Esophagus squamous epithelium (tissue), 5 donors: Measurements from ENCODE around the gene RFTN2. TPM values are rescaled to one million over a fixed set of nuclear protein-coding genes. Genes with fewer than 3 reads are reported as not detected.
A peak's percentile ranks its signal among the peaks of the same experiment; 100 is the strongest.
"Not testable (repeated sequence)": the region's sequence is repeated elsewhere in the genome, so short reads cannot be mapped to it uniquely, and the experiment has no call there.

Experiments used
- DNase-seq: peaks from one replicate; lab custom pipeline; 2025; lab: John Stamatoyannopoulos, UW
- H3K27ac ChIP-seq, 4 donors: fragments of 200-600 bp; sonication (generic); one replicate each; pipeline ENCODE4 v1.5.1; 2016 to 2019; ENCODE audit warnings: mild to moderate bottlenecking in 1 of 4
- H3K27me3 ChIP-seq, 4 donors: fragments of 200-600 bp; sonication (generic); 1 replicate in 3 of 4; 2 replicates in 1 of 4; pipeline versions ENCODE4 v1.5.1 to v1.6.0; 2017 to 2021; ENCODE audit warnings: antibody characterized with exemption in 1 of 4
- H3K36me3 ChIP-seq, 3 donors: fragments of 200-600 bp; sonication (generic); one replicate each; pipeline ENCODE4 v1.5.1; 2016 to 2019
- H3K4me1 ChIP-seq, 3 donors: fragments of 200-600 bp; sonication (generic); one replicate each; pipeline ENCODE4 v1.5.1; 2017 to 2019
- H3K4me3 ChIP-seq, 4 donors: fragments of 200-600 bp; sonication (generic); 1 replicate in 3 of 4; 2 replicates in 1 of 4; pipeline ENCODE4 v1.5.1; 2016 to 2019; ENCODE audit warnings: mild to moderate bottlenecking in 2 of 4, moderate library complexity in 1 of 4
- H3K9me3 ChIP-seq, 3 donors: fragments of 200-600 bp; sonication (generic); one replicate each; pipeline ENCODE4 v1.5.1; 2016 to 2019
- POLR2A ChIP-seq, 4 donors: fragments of 450-650 bp; IDR thresholded peaks; one replicate each; pipeline ENCODE4 v1.6.1; 2017; ENCODE audit warnings: antibody characterized with exemption in 4 of 4, mild to moderate bottlenecking in 4 of 4, moderate library complexity in 3 of 4
- WGBS, 2 donors: methylation state at CpG; one replicate each; pipeline ENCODE4 v1.1.5; 2018; 5-methylcytosine and 5-hydroxymethylcytosine counted together
- intact Hi-C: fragments of 100-400 bp; cut with DNase I; formaldehyde crosslinking; loops from one replicate; pipeline ENCODE4 v1.15.0; 2022
- total RNA-seq, 4 donors: library from RNA; depleted of rRNA; stranded (reverse); fragments of >200 nt; gene quantifications; one replicate each; pipeline ENCODE4 v1.1.0, GENCODE V29; 2016
- TF ChIP-seq, protein P1 (sequence below), 6 experiments: fragments of 450-650 bp in 4 of 6; fragments of 200-600 bp in 2 of 6; sonication (generic) in 2 of 6; IDR thresholded peaks; one replicate each; pipeline ENCODE4 v1.5.1; 2016 to 2019; ENCODE audit warnings: antibody characterized with exemption in 6 of 6, mild to moderate bottlenecking in 4 of 6, moderate library complexity in 4 of 6
- donor health status: DM: yes; HTN: yes; CAD: no.

Gene RFTN2
- total RNA-seq, 4 donors from 2014 or later = 1.4 to 7.4 (median 2.7) TPM; not detected in 1

DNA sequence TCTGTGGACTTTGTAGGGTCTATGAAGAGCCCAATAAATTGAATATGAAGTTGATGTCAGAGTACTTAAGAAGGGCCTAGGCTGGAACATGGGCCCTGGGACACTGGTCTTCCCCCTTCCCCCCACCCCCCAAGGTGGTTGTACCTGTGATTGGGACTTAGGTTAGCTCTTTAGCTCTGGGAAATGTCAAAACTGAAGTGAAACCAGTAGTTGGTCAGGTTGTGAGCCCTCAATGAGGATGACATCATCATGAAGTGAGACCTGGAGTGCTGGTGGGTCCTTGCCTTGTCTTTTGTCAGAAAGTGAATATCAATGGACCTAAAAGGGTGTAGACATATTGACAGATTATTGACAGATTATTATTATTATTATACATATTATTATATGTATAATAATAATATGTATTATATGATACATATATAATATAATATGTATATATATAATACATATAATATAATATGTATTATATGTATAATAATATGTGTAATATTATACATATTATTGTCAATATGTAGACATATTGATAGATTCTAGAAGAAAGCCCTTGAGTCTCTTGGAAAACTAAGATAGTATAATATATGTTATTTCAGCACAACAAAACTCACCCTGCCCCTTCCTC lies 35.1 kb upstream of the RFTN2 start:
- H3K27ac ChIP-seq = no peak overlapping the region
- H3K36me3 ChIP-seq = peaks cover 0 to 25% (median 0%) of the 10 kb centered on the region in 3 donors
- no peaks in the 10 kb centered on the region for H3K27me3 ChIP-seq
- TF ChIP-seq, protein P1, sequence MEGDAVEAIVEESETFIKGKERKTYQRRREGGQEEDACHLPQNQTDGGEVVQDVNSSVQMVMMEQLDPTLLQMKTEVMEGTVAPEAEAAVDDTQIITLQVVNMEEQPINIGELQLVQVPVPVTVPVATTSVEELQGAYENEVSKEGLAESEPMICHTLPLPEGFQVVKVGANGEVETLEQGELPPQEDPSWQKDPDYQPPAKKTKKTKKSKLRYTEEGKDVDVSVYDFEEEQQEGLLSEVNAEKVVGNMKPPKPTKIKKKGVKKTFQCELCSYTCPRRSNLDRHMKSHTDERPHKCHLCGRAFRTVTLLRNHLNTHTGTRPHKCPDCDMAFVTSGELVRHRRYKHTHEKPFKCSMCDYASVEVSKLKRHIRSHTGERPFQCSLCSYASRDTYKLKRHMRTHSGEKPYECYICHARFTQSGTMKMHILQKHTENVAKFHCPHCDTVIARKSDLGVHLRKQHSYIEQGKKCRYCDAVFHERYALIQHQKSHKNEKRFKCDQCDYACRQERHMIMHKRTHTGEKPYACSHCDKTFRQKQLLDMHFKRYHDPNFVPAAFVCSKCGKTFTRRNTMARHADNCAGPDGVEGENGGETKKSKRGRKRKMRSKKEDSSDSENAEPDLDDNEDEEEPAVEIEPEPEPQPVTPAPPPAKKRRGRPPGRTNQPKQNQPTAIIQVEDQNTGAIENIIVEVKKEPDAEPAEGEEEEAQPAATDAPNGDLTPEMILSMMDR (IDR thresholded peaks at IDR 0.05) = no peak
- no peak for TF ChIP-seq POLR2A (IDR thresholded peaks at IDR 0.05)
- DNase-seq = no peak
- no peak overlapping the region for H3K4me3 ChIP-seq
- peaks cover 21 to 48% (median 25%) of the 10 kb centered on the region in 3 donors for H3K4me1 ChIP-seq
- H3K9me3 ChIP-seq = no peaks in the 10 kb centered on the region
- intact Hi-C loops = loop anchor here (10.0 kb wide), 1 partner anchor 54 kb away; no protein-coding TSS in a partner anchor

DNA sequence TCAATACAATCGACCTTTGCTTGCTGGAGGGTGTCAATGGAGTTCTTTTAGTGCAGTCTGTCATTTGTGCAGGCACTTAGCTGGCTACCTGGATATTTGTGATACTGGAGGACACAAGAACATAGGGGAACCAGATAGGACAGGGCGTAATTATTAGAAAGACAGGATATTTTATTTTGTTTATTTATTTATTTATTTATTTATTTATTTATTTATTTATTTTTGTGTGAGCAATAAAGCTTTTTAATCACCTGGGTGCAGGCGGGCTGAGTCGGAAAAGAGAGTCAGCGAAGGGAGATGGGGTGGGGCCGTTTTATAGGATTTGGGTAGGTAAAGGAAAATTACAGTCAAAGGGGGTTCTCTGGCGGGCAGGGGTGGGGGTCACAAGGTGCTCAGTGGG lies 33.8 kb upstream of the RFTN2 start:
- not testable (repeated sequence) for H3K9me3 ChIP-seq, H3K4me3 ChIP-seq, DNase-seq, H3K27ac ChIP-seq, H3K27me3 ChIP-seq
- Histone ChIP-seq H3K36me3 (peaks cover 0 to 25% (median 0%) of the 10 kb centered on the region in 3 donors), H3K4me1 (peaks cover 21 to 54% (median 25%) of the 10 kb centered on the region in 3 donors)
- intact Hi-C loops = loop anchor here (10.0 kb wide), 1 partner anchor 194 kb away; the partner anchor contains the start of gene MOB4
- WGBS, 2 donors = 88 to 89% methylated on average over 7 of the region's 7 CpGs

DNA sequence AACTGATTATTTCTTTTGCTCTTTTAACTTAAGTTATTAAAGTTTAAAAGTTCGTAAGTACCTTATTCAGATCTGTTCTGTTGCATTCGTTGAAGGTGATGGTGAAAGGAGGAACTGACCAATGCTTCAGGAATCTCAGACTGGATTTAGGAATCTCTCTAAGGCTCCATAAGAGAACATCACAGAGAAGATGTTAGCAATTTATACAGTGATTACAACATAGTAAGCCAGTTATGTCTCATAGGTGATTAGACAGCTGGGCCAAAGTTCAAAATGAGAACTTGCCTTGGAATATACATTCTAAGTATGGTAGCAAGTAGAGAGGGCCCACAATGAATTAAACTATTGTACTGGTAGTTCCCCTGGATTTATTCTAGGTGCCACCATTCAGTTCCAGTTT lies 32.9 kb upstream of the RFTN2 start:
- no peaks in the 10 kb centered on the region for H3K27me3 ChIP-seq
- H3K36me3 ChIP-seq = peaks cover 0 to 25% (median 0%) of the 10 kb centered on the region in 3 donors
- H3K4me1 ChIP-seq = peaks cover 21 to 54% (median 25%) of the 10 kb centered on the region in 3 donors
- 36 to 44% methylated on average over 2 of the region's 2 CpGs for WGBS, 2 donors
- H3K27ac ChIP-seq = no peak overlapping the region
- H3K4me3 ChIP-seq = no peak overlapping the region
- intact Hi-C loops = loop anchor here (10.0 kb wide), 1 partner anchor 194 kb away; the partner anchor contains the start of gene MOB4
- DNase-seq = no peak
- H3K9me3 ChIP-seq = no peaks in the 10 kb centered on the region
- TF ChIP-seq, protein P1 (IDR thresholded peaks at IDR 0.05) = no peak
- TF ChIP-seq POLR2A (IDR thresholded peaks at IDR 0.05) = no peak

DNA sequence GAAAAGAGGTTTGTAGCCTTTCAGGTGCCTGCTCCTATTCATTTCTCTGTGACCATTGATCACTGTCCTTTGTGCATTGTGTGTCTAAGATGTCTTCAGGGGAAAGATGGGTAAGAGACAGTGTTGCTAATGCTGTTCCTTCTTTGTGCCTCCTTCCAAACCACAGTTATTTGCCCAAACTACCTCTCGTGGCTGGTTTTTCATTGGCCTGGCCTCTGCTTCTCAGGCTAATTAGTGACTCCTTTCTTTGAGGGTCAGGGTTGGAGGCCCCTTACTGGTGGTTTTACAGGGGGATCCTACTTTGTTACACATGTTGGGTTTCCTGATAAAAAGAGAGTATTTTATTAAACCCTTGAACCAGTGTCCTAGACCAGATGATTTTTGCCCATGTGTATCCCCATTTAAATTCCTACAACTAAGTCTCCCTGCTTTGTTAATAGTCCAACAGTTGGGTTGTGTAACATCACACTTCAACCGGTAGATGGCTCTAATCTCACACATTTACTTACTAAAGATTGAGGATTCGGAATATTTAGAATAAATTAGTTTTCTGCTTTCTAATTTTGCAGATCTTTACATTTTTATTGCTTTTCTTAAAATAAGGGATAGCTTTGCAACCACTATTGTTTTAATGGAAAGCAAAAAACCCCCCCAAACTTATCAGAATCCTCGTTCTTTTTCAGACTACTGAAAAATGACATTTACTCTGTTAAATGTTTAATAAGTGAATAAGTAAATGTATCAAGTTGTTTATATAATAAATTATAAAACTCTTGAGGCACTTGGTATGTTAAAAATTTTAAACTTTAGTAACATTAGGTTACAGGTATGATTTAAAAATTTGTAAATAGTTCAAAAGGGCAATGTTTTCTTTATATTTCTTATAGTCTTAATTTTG lies 32.2 kb upstream of the RFTN2 start:
- H3K36me3 ChIP-seq = peaks cover 0 to 25% (median 0%) of the 10 kb centered on the region in 3 donors
- peak overlapping the region in 3 of 4 donors; percentile 23 to 94 (median 75) for H3K4me3 ChIP-seq
- peaks cover 21 to 54% (median 25%) of the 10 kb centered on the region in 3 donors for H3K4me1 ChIP-seq
- no peaks in the 10 kb centered on the region for H3K9me3 ChIP-seq
- peak overlapping the region in 1 of 4 donors; percentile 22 for H3K27ac ChIP-seq
- no peaks in the 10 kb centered on the region for H3K27me3 ChIP-seq
- intact Hi-C loops = loop anchor here (10.0 kb wide), 1 partner anchor 193 kb away; the partner anchor contains the start of gene MOB4
- DNase-seq = no peak
- TF ChIP-seq POLR2A (IDR thresholded peaks at IDR 0.05) = no peak
- TF ChIP-seq, protein P1 (IDR thresholded peaks at IDR 0.05) = peak; percentile 45 to 75 (median 68)
- WGBS, 2 donors = 5 to 8% methylated on average over 4 of the region's 4 CpGs

DNA sequence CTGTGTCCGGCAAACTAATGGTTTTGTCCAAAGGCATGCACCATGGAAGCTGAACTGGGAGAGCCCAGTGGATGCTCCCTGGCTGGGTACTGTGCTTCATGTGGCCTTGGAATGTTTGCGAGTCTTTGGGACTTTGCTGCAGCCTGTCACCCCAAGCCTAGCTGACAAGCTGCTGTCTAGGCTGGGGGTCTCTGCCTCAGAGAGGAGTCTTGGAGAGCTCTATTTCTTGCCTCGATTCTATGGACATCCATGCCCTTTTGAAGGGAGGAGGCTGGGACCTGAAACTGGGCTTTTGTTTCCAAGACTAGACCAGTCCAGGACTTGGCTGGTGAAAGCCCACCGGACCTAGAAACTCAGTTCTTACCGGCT lies 31.4 kb upstream of the RFTN2 start:
- DNase-seq = no peak
- peak overlapping the region; percentile 75 to 96 (median 88) for H3K4me3 ChIP-seq
- TF ChIP-seq POLR2A (IDR thresholded peaks at IDR 0.05) = no peak
- TF ChIP-seq, protein P1 (IDR thresholded peaks at IDR 0.05) = no peak
- WGBS, 2 donors = 49 to 50% methylated on average over 4 of the region's 5 CpGs
- H3K36me3 ChIP-seq = peaks cover 0 to 21% (median 0%) of the 10 kb centered on the region in 3 donors
- intact Hi-C loops = loop anchor here (10.0 kb wide), 1 partner anchor 192 kb away; the partner anchor contains the start of gene MOB4
- H3K4me1 ChIP-seq = peaks cover 21 to 54% (median 25%) of the 10 kb centered on the region in 3 donors
- peak overlapping the region in 1 of 4 donors; percentile 22 for H3K27ac ChIP-seq
- H3K27me3 ChIP-seq = no peaks in the 10 kb centered on the region
- no peaks in the 10 kb centered on the region for H3K9me3 ChIP-seq
